ENCODE measurements around the gene SLC39A6.
"Not testable (repeated sequence)": the region's sequence is repeated elsewhere in the genome, so short reads cannot be mapped to it uniquely, and the experiment has no call there.

The SLC39A6 gene

GRCh38 chr18:36083729-36084128 is 45.4 kb downstream of the SLC39A6 start:
- Histone ChIP-seq H3K27ac (no peak overlapping the region), H3K9me3 (ENCODE audit: low read depth, low read length) (no peaks in the 10 kb centered on the region), H3K36me3 (ENCODE audit: insufficient read depth, low read length) (no peaks in the 10 kb centered on the region), H3K9ac (ENCODE audit: insufficient read length) (no peak overlapping the region), H3K4me3 (no peak overlapping the region)
- DNase-seq (ENCODE audit: low read depth, low spot score) = no peak
- TF ChIP-seq POLR2AphosphoS5 (IDR thresholded peaks at IDR 0.05; ENCODE audit: borderline replicate concordance, low read depth, low read length) (no peak), EZH2 (IDR thresholded peaks at IDR 0.05) (no peak), FOXP2 (optimal IDR thresholded peaks at IDR 0.05; ENCODE audit: control extremely low read depth, extremely low read length, insufficient read depth) (no peak)

- H3K27ac ChIP-seq; H3K9me3 ChIP-seq (ENCODE audit: low read depth, low read length); H3K4me3 ChIP-seq; H3K9ac ChIP-seq (ENCODE audit: insufficient read length); DNase-seq (ENCODE audit: low read depth, low spot score); H3K36me3 ChIP-seq (ENCODE audit: insufficient read depth, low read length): not testable (repeated sequence)
Measured at GRCh38 chr18:36081118-36081517, 48.0 kb downstream of the SLC39A6 start.

- no peak overlapping the region for H3K9ac ChIP-seq (ENCODE audit: insufficient read length)
- H3K27ac ChIP-seq = no peak overlapping the region
- TF ChIP-seq EZH2 (IDR thresholded peaks at IDR 0.05) = no peak
- no peak for TF ChIP-seq FOXP2 (optimal IDR thresholded peaks at IDR 0.05; ENCODE audit: control extremely low read depth, extremely low read length, insufficient read depth)
- TF ChIP-seq POLR2AphosphoS5 (IDR thresholded peaks at IDR 0.05; ENCODE audit: borderline replicate concordance, low read depth, low read length) = no peak
- no peak for DNase-seq (ENCODE audit: low read depth, low spot score)
- H3K36me3 ChIP-seq (ENCODE audit: insufficient read depth, low read length) = no peaks in the 10 kb centered on the region
- no peaks in the 10 kb centered on the region for H3K9me3 ChIP-seq (ENCODE audit: low read depth, low read length)
- H3K4me3 ChIP-seq = no peak overlapping the region
Measured at GRCh38 chr18:36078751-36079529, 50.2 kb downstream of the SLC39A6 start.

DNA sequence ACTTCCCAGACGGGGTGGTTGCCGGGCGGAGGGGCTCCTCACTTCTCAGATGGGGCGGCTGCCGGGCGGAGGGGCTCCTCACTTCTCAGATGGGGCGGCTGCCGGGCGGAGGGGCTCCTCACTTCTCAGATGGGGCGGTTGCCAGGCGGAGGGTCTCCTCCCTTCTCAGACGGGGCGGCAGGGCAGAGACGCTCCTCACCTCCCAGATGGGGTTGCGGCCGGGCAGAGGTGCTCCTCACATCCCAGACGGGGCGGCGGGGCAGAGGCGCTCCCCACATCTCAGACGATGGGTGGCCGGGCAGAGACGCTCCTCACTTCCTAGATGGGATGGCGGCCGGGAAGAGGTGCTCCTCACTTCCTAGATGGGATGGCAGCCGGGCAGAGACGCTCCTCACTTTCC is 51.4 kb downstream of the SLC39A6 start:
- DNase-seq (ENCODE audit: low read depth, low spot score); H3K36me3 ChIP-seq (ENCODE audit: insufficient read depth, low read length); H3K27ac ChIP-seq; H3K9ac ChIP-seq (ENCODE audit: insufficient read length); H3K9me3 ChIP-seq (ENCODE audit: low read depth, low read length); H3K4me3 ChIP-seq: not testable (repeated sequence)

DNA sequence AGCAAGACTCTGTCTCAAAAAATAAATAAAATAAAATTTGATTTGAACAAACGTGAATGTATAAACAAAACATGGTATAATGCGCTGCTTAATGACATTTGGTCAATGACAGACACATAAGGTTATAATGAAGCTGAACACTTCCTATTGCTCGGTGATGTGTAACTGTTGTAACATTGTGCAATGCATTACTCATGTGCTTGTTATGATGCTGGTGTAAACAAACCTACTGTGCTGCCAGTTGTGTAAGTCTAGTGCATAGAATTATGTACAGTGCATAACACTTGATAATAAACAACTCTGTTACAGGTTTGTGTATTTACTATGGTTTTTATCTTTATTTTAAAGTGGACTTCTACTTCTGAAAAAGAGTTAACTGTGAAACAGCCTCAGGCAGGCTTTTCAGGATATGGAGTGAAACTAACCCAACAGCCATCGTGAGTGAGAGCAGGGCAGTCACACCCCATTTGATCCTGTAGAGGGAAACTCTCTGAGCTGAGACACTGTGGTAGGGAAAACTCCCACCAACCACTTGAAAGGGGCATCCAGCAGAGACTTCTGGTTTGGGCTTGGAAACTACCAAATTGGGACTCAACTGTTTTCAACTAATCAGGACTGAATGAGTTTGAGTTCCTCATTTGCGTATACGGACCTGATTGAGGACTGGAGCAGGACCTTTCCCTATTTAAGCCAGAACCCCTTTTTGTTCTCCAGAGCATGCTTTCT is 53.1 kb downstream of the SLC39A6 start:
- Histone ChIP-seq H3K9ac (ENCODE audit: insufficient read length) (no peak overlapping the region), H3K27ac (no peak overlapping the region), H3K4me3 (no peak overlapping the region), H3K36me3 (ENCODE audit: insufficient read depth, low read length) (no peaks in the 10 kb centered on the region), H3K9me3 (ENCODE audit: low read depth, low read length) (no peaks in the 10 kb centered on the region)
- TF ChIP-seq EZH2 (IDR thresholded peaks at IDR 0.05) (no peak), FOXP2 (optimal IDR thresholded peaks at IDR 0.05; ENCODE audit: control extremely low read depth, extremely low read length, insufficient read depth) (no peak), POLR2AphosphoS5 (IDR thresholded peaks at IDR 0.05; ENCODE audit: borderline replicate concordance, low read depth, low read length) (no peak)
- DNase-seq (ENCODE audit: low read depth, low spot score) = no peak

- TF ChIP-seq FOXP2 (optimal IDR thresholded peaks at IDR 0.05; ENCODE audit: control extremely low read depth, extremely low read length, insufficient read depth) = no peak
- no peak for TF ChIP-seq POLR2AphosphoS5 (IDR thresholded peaks at IDR 0.05; ENCODE audit: borderline replicate concordance, low read depth, low read length)
- no peak for TF ChIP-seq EZH2 (IDR thresholded peaks at IDR 0.05)
- no peak for DNase-seq (ENCODE audit: low read depth, low spot score)
- no peak overlapping the region for H3K9ac ChIP-seq (ENCODE audit: insufficient read length)
- H3K9me3 ChIP-seq (ENCODE audit: low read depth, low read length) = no peaks in the 10 kb centered on the region
- H3K36me3 ChIP-seq (ENCODE audit: insufficient read depth, low read length) = no peaks in the 10 kb centered on the region
- no peak overlapping the region for H3K27ac ChIP-seq
- no peak overlapping the region for H3K4me3 ChIP-seq
Measured at GRCh38 chr18:36074435-36074834, 54.7 kb downstream of the SLC39A6 start.

DNA sequence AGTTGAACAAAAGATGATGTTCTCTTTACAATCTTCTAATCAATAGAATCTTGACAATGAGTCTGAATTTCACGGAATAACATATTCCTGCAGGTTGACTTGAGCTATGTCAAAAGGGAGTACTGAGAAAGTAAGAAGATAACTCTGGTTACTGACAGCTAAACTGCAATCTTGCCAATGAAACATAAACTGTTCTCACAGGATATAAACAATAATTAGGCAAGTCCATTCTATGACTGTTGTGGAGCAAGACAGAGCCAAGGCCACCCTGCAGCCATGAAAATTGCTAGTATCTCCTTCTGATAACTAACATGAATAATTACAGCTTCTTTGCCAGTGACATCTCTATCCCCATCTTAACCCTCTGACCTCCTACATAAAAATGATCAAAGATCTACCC is 55.5 kb downstream of the SLC39A6 start:
- Histone ChIP-seq H3K9ac (ENCODE audit: insufficient read length) (no peak overlapping the region), H3K27ac (no peak overlapping the region), H3K36me3 (ENCODE audit: insufficient read depth, low read length) (no peaks in the 10 kb centered on the region), H3K9me3 (ENCODE audit: low read depth, low read length) (no peaks in the 10 kb centered on the region), H3K4me3 (no peak overlapping the region)
- DNase-seq (ENCODE audit: low read depth, low spot score) = no peak
- TF ChIP-seq EZH2 (IDR thresholded peaks at IDR 0.05) (no peak), POLR2AphosphoS5 (IDR thresholded peaks at IDR 0.05; ENCODE audit: borderline replicate concordance, low read depth, low read length) (no peak), FOXP2 (optimal IDR thresholded peaks at IDR 0.05; ENCODE audit: control extremely low read depth, extremely low read length, insufficient read depth) (no peak)

DNA sequence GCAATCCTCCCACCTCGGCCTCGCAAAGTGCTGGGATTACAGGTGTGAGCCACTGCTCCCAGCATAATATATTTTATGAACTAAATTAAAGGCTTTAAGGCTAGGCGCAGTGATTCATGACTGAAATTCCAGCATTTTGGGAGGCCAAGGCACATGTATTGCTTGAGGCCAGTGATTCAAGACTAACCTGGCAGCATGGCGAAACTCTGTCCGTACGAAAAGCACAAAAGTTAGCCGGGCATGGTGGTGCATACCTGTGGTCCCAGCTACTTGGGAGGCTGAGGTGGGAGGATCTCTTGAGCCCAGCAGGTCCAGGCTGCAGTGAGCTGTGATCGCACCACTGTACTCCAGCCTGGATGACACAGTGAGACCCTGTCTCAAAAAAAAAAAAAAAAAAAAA is 56.7 kb downstream of the SLC39A6 start:
- H3K36me3 ChIP-seq (ENCODE audit: insufficient read depth, low read length); H3K9ac ChIP-seq (ENCODE audit: insufficient read length); H3K27ac ChIP-seq; H3K9me3 ChIP-seq (ENCODE audit: low read depth, low read length); DNase-seq (ENCODE audit: low read depth, low spot score); H3K4me3 ChIP-seq: not testable (repeated sequence)

Data from SK-N-MC (cell line).